GM23248 (cell line): ENCODE measurements around the gene PPP1R36. TPM values are rescaled to one million over a fixed set of nuclear protein-coding genes. Genes with fewer than 3 reads are reported as not detected.

ENCODE experiments used
- DNase-seq: peaks from one replicate; pipeline ENCODE4 v3.0.0-alpha.2; 2015
- H2AFZ ChIP-seq: fragments of 200-600 bp; sonication (generic); 2 replicates; pipeline ENCODE4 v1.6.1; 2016; ENCODE audit warnings: antibody characterized with exemption
- H3F3A ChIP-seq: fragments of 200-600 bp; sonication (generic); 2 replicates; pipeline ENCODE4 v1.6.1; 2016; ENCODE audit warnings: mild to moderate bottlenecking, antibody characterized with exemption, mixed run types; ENCODE audit not compliant: insufficient read depth
- H3K27ac ChIP-seq: fragments of 200-600 bp; sonication (generic); 2 replicates; pipeline ENCODE4 v1.5.1; 2016; ENCODE audit warnings: mild to moderate bottlenecking
- H3K27me3 ChIP-seq: fragments of 200-600 bp; sonication (generic); replicated peaks from 2 replicates; pipeline ENCODE4 v1.6.1; 2016; ENCODE audit warnings: mild to moderate bottlenecking; ENCODE audit not compliant: insufficient read depth
- H3K36me3 ChIP-seq: fragments of 200-600 bp; sonication (generic); 2 replicates; pipeline ENCODE4 v1.6.1; 2016; ENCODE audit warnings: low read depth, mild to moderate bottlenecking
- H3K4me1 ChIP-seq: fragments of 200-600 bp; sonication (generic); 2 replicates; pipeline ENCODE4 v1.6.1; 2016; ENCODE audit warnings: mild to moderate bottlenecking; ENCODE audit not compliant: insufficient read depth
- H3K4me2 ChIP-seq: fragments of 200-600 bp; sonication (generic); one replicate; pipeline ENCODE4 v1.6.1; 2016; ENCODE audit warnings: mild to moderate bottlenecking; ENCODE audit not compliant: unreplicated experiment
- H3K4me3 ChIP-seq: fragments of 200-600 bp; sonication (generic); 2 replicates; pipeline ENCODE4 v1.5.1; 2016; ENCODE audit warnings: mild to moderate bottlenecking
- H3K79me2 ChIP-seq: fragments of 200-600 bp; sonication (generic); 2 replicates; pipeline ENCODE4 v1.6.1; 2016; ENCODE audit warnings: mild to moderate bottlenecking; ENCODE audit not compliant: insufficient read depth
- H3K9ac ChIP-seq: fragments of 200-600 bp; sonication (generic); 2 replicates; pipeline ENCODE4 v1.6.1; 2016; ENCODE audit warnings: mild to moderate bottlenecking
- H3K9me2 ChIP-seq: fragments of 200-600 bp; sonication (generic); 2 replicates; pipeline ENCODE4 v1.6.1; 2016; ENCODE audit warnings: mixed run types, mild to moderate bottlenecking, moderate library complexity; ENCODE audit not compliant: insufficient read depth
- H3K9me3 ChIP-seq: fragments of 200-600 bp; sonication (generic); one replicate; pipeline ENCODE4 v1.6.1; 2017; ENCODE audit warnings: low read depth
- H4K20me1 ChIP-seq: fragments of 200-600 bp; sonication (generic); 2 replicates; pipeline ENCODE4 v1.6.0; 2016; ENCODE audit not compliant: insufficient read depth
- EZH2 ChIP-seq: fragments of 200-600 bp; sonication (generic); IDR thresholded peaks from 2 replicates; pipeline ENCODE4 v1.6.1; 2018; ENCODE audit warnings: antibody characterized with exemption, mild to moderate bottlenecking; ENCODE audit not compliant: insufficient read depth, poor library complexity, severe bottlenecking
- EZH2phosphoT487 ChIP-seq: fragments of 200-600 bp; sonication (generic); IDR thresholded peaks from 2 replicates; pipeline ENCODE4 v1.6.1; 2018; ENCODE audit warnings: antibody characterized with exemption, moderate library complexity, mild to moderate bottlenecking, low read depth; ENCODE audit not compliant: insufficient read depth
- WGBS, 2 experiments: methylation state at CpG; one replicate each; pipeline ENCODE4 v1.1.6; 2015 to 2017; ENCODE audit warnings: low lambda C conversion rate in 2 of 2, low coverage in 1 of 2; ENCODE audit errors: missing lambda C conversion rate in 2 of 2; 5-methylcytosine and 5-hydroxymethylcytosine counted together
- in situ Hi-C: fragments of 300-500 bp; cut with MboI; formaldehyde crosslinking; loops from 2 replicates; pipeline ENCODE4 v1.15.0; 2020
- polyA plus RNA-seq: library from polyadenylated mRNA; unstranded; fragments of >200 nt; fragmentation: Nextera tagmentation; extraction: Ambion mirVana; gene quantifications from 2 replicates; pipeline ENCODE4 v1.2.1, GENCODE V29; 2016
- total RNA-seq: library from RNA; depleted of rRNA; stranded (reverse); fragments of >200 nt; shearing (Covaris generic); gene quantifications from 2 replicates; pipeline ENCODE4 v1.2.3, GENCODE V29; 2014

Gene PPP1R36
- total and polyA plus RNA-seq, 2 experiments from 2014 or later, result 1.6 to 2.0 TPM

- H3F3A ChIP-seq, result peaks cover 29% of the 10 kb centered on the region
- no peaks in the 10 kb centered on the region for H3K27me3 ChIP-seq
- DNase-seq, result no peak
- no peaks in the 10 kb centered on the region for H4K20me1 ChIP-seq
- in situ Hi-C loops, result loop anchor here (10.0 kb wide), 1 partner anchor 92 kb away; no protein-coding TSS in a partner anchor
- H3K4me3 ChIP-seq, result peak overlapping the region; percentile 69
- H3K79me2 ChIP-seq, result peaks cover 5% of the 10 kb centered on the region; the same call in 1 of the 2 replicates
- peaks cover 10% of the 10 kb centered on the region for H3K4me1 ChIP-seq
- peak overlapping the region; percentile 68 for H3K4me2 ChIP-seq
- H2AFZ ChIP-seq, result peak overlapping the region; percentile 79
- WGBS, 2 experiments, result 57 to 63% methylated on average over 4 of the region's 4 CpGs
- H3K36me3 ChIP-seq, result no peaks in the 10 kb centered on the region
- no peak for TF ChIP-seq EZH2
- TF ChIP-seq EZH2phosphoT487, result no peak
- H3K9me2 ChIP-seq, result no peaks in the 10 kb centered on the region
- peak overlapping the region; percentile 46 for H3K9ac ChIP-seq
- H3K27ac ChIP-seq, result no peak overlapping the region
- no peaks in the 10 kb centered on the region for H3K9me3 ChIP-seq
Measured at GRCh38 chr14:64542836-64543201, 6.9 kb upstream of the PPP1R36 start.

GRCh38 chr14:64544607-64545312 lies 5.0 kb upstream of the PPP1R36 start:
- H3K9ac ChIP-seq, result no peak overlapping the region
- DNase-seq, result no peak
- in situ Hi-C loops, result loop anchor here (10.0 kb wide), 1 partner anchor 90 kb away; no protein-coding TSS in a partner anchor

GRCh38 chr14:64549016-64549415 lies 745 bp upstream of the PPP1R36 start:
- H2AFZ ChIP-seq, result peak overlapping the region; percentile 92
- no peak for TF ChIP-seq EZH2phosphoT487
- TF ChIP-seq EZH2, result no peak
- no peaks in the 10 kb centered on the region for H4K20me1 ChIP-seq
- H3K27me3 ChIP-seq, result no peaks in the 10 kb centered on the region
- H3K9me3 ChIP-seq, result no peaks in the 10 kb centered on the region
- 28 to 29% methylated on average over 1 of the region's 1 CpG for WGBS, 2 experiments
- peak overlapping the region; percentile 28 for H3K27ac ChIP-seq
- peaks cover 17% of the 10 kb centered on the region for H3K4me1 ChIP-seq
- DNase-seq, result peak; percentile 70
- H3K4me2 ChIP-seq, result peak overlapping the region; percentile 77
- H3K4me3 ChIP-seq, result 0 out of 2 replicates have a peak overlapping the region, but pooled peaks have one; percentile 61
- H3K9me2 ChIP-seq, result no peaks in the 10 kb centered on the region
- peaks cover 23% of the 10 kb centered on the region; the same call in 1 of the 2 replicates for H3F3A ChIP-seq
- in situ Hi-C loops, result loop anchor here (10.0 kb wide), 1 partner anchor 86 kb away; no protein-coding TSS in a partner anchor
- no peaks in the 10 kb centered on the region for H3K36me3 ChIP-seq
- no peak overlapping the region; the same call in 1 of the 2 replicates for H3K9ac ChIP-seq
- no peaks in the 10 kb centered on the region for H3K79me2 ChIP-seq

More at GRCh38 chr14:64544607-64545312, 5.0 kb upstream of the PPP1R36 start:
- TF ChIP-seq EZH2 (no peak), EZH2phosphoT487 (no peak)
- H3K9me2 ChIP-seq, result no peaks in the 10 kb centered on the region
- H3K9me3 ChIP-seq, result no peaks in the 10 kb centered on the region
- H3K4me1 ChIP-seq, result peaks cover 16% of the 10 kb centered on the region
- H3K79me2 ChIP-seq, result peaks cover 5% of the 10 kb centered on the region; the same call in 1 of the 2 replicates
- H3K4me2 ChIP-seq, result no peak overlapping the region
- H3K36me3 ChIP-seq, result no peaks in the 10 kb centered on the region
- no peak overlapping the region for H3K4me3 ChIP-seq
- H2AFZ ChIP-seq, result no peak overlapping the region
- H4K20me1 ChIP-seq, result no peaks in the 10 kb centered on the region
- H3F3A ChIP-seq, result peaks cover 24% of the 10 kb centered on the region
- H3K27ac ChIP-seq, result no peak overlapping the region
- WGBS, 2 experiments, result 82 to 87% methylated on average over 5 of the region's 5 CpGs
- H3K27me3 ChIP-seq, result no peaks in the 10 kb centered on the region

GRCh38 chr14:64550621-64551333 lies 1.0 kb downstream of the PPP1R36 start:
- H3K27me3 ChIP-seq, result no peaks in the 10 kb centered on the region
- H2AFZ ChIP-seq, result peak overlapping the region; percentile 92
- H3K4me2 ChIP-seq, result peak overlapping the region; percentile 77
- H3F3A ChIP-seq, result peaks cover 22% of the 10 kb centered on the region; the same call in 1 of the 2 replicates
- H3K4me1 ChIP-seq, result peaks cover 17% of the 10 kb centered on the region
- WGBS, 2 experiments, result 47 to 49% methylated on average over 7 of the region's 7 CpGs
- no peaks in the 10 kb centered on the region for H3K9me3 ChIP-seq
- in situ Hi-C loops, result no loop called here
- no peak for DNase-seq
- no peaks in the 10 kb centered on the region for H3K36me3 ChIP-seq
- no peak for TF ChIP-seq EZH2phosphoT487
- no peak for TF ChIP-seq EZH2
- no peaks in the 10 kb centered on the region for H3K79me2 ChIP-seq
- H4K20me1 ChIP-seq, result no peaks in the 10 kb centered on the region
- no peak overlapping the region for H3K27ac ChIP-seq
- peak overlapping the region; percentile 61; the same call in 1 of the 2 replicates for H3K4me3 ChIP-seq
- H3K9me2 ChIP-seq, result no peaks in the 10 kb centered on the region
- H3K9ac ChIP-seq, result no peak overlapping the region
